Measurements from ENCODE around the gene ALDH3A2. TPM values are rescaled to one million over a fixed set of nuclear protein-coding genes. Genes with fewer than 3 reads are reported as not detected.

The ALDH3A2 gene
- total RNA-seq, 4 donors from 2014 or later = 385 to 619 (median 435) TPM

DNA sequence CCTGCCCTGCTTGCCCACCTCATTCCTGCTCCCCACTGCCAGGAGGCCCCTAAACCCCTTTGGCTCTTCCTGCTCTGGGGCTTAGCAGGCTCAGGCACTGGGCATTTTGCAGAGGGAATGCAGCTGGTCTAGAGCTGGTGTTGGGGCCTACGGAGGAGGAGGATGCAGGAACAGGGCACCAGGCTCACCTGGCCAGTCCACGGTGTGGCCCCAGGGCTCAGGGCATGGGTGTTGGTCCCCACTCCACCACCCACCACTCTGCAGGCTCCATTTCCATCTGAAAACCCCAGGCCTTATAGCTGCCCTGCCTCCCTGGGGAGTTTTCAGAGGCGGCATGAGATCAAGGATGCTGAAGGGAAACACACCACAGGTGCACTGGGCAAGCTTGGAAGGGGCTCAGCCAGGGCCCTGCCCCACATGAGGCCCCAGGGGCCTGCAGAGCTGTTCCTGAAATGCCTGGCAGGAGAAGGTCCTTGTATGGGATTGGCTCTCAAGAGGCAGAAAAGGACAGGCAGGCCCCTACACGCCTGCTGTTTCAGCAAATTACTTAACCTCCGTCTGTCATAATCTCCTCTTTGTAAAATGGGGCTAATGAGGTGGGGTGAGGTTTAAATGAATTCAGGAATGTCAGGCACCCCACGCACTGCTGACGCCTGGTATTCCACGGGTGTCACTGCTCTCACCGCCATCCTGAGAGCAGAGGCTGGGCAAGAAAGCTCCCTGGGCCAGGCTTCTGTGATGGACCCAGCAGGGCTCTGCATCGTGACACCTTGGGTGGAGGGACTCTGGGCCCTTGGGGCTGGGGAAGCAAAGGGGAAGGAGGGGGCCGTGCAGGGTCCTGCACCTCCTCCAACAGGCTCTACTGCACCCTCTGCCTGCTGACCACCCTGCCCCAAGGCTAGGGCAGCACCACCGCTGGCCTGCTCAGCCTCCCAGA is 58.5 kb downstream of the ALDH3A2 start:
- WGBS, 2 donors = 48 to 62% methylated on average over 9 to 10 of the region's 12 CpGs
- peak in 1 of 2 donors; percentile 84 for DNase-seq (ENCODE audit: low spot score in 2 of 2)
- intact Hi-C loops (cut with DNase I; ENCODE audit: low total_unique reads) = no loop called here
- H3K4me3 ChIP-seq (ENCODE audit: low read depth, poor library complexity, severe bottlenecking) = no peak overlapping the region
- TF ChIP-seq POLR2A (IDR thresholded peaks at IDR 0.05) = no peak
- TF ChIP-seq, protein P1, sequence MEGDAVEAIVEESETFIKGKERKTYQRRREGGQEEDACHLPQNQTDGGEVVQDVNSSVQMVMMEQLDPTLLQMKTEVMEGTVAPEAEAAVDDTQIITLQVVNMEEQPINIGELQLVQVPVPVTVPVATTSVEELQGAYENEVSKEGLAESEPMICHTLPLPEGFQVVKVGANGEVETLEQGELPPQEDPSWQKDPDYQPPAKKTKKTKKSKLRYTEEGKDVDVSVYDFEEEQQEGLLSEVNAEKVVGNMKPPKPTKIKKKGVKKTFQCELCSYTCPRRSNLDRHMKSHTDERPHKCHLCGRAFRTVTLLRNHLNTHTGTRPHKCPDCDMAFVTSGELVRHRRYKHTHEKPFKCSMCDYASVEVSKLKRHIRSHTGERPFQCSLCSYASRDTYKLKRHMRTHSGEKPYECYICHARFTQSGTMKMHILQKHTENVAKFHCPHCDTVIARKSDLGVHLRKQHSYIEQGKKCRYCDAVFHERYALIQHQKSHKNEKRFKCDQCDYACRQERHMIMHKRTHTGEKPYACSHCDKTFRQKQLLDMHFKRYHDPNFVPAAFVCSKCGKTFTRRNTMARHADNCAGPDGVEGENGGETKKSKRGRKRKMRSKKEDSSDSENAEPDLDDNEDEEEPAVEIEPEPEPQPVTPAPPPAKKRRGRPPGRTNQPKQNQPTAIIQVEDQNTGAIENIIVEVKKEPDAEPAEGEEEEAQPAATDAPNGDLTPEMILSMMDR (IDR thresholded peaks at IDR 0.05) = no peak

- TF ChIP-seq POLR2A (IDR thresholded peaks at IDR 0.05) = no peak
- TF ChIP-seq, protein P1 (IDR thresholded peaks at IDR 0.05) = no peak
- 60 to 61% methylated on average over 8 to 9 of the region's 11 CpGs for WGBS, 2 donors
- DNase-seq (ENCODE audit: low spot score in 2 of 2) = peak in 1 of 2 donors; percentile 83
- intact Hi-C loops (cut with DNase I; ENCODE audit: low total_unique reads) = no loop called here
- no peak overlapping the region for H3K4me3 ChIP-seq (ENCODE audit: low read depth, poor library complexity, severe bottlenecking)
Measured at GRCh38 chr17:19707728-19708221, 59.2 kb downstream of the ALDH3A2 start.

GRCh38 chr17:19708431-19709175 is 60.1 kb downstream of the ALDH3A2 start:
- TF ChIP-seq, protein P1 (IDR thresholded peaks at IDR 0.05) = no peak
- TF ChIP-seq POLR2A (IDR thresholded peaks at IDR 0.05) = no peak
- peak in 1 of 2 donors; percentile 78 for DNase-seq (ENCODE audit: low spot score in 2 of 2)
- intact Hi-C loops (cut with DNase I; ENCODE audit: low total_unique reads) = no loop called here
- no peak overlapping the region for H3K4me3 ChIP-seq (ENCODE audit: low read depth, poor library complexity, severe bottlenecking)
- 90% methylated on average over 6 of the region's 6 CpGs for WGBS, 2 donors

- intact Hi-C loops (cut with DNase I; ENCODE audit: low total_unique reads) = no loop called here
- no peak for TF ChIP-seq POLR2A (IDR thresholded peaks at IDR 0.05)
- TF ChIP-seq, protein P1 (IDR thresholded peaks at IDR 0.05) = no peak
- WGBS, 2 donors = 78 to 80% methylated on average over 3 of the region's 3 CpGs
- peak in 1 of 2 donors; percentile 68 for DNase-seq (ENCODE audit: low spot score in 2 of 2)
- no peak overlapping the region for H3K4me3 ChIP-seq (ENCODE audit: low read depth, poor library complexity, severe bottlenecking)
Measured at GRCh38 chr17:19709841-19710240, 61.3 kb downstream of the ALDH3A2 start.

GRCh38 chr17:19712436-19713004 is 64.0 kb downstream of the ALDH3A2 start:
- intact Hi-C loops (cut with DNase I; ENCODE audit: low total_unique reads) = no loop called here
- WGBS, 2 donors = 83 to 88% methylated on average over 12 of the region's 12 CpGs
- TF ChIP-seq POLR2A (IDR thresholded peaks at IDR 0.05) = no peak
- TF ChIP-seq, protein P1 (IDR thresholded peaks at IDR 0.05) = no peak
- peak in 1 of 2 donors; percentile 69 for DNase-seq (ENCODE audit: low spot score in 2 of 2)
- H3K4me3 ChIP-seq (ENCODE audit: low read depth, poor library complexity, severe bottlenecking) = no peak overlapping the region

Measured in lower leg skin (tissue), 4 donors.